ENCODE results near the gene LRFN5.
A peak's percentile ranks its signal among the peaks of the same experiment; 100 is the strongest.

The LRFN5 gene

GRCh38 chr14:41606282-41606531 lies 469 bp upstream of the LRFN5 start:
- Histone ChIP-seq H3K27me3 (ENCODE audit: control insufficient read depth in 1 of 2, insufficient read depth in 2 of 2, low read length in 2 of 2) (peaks cover 33 to 42% of the 10 kb centered on the region in 2 donors), H3K9ac (ENCODE audit: low read length in 2 of 2) (peak overlapping the region in 1 of 2 donors; percentile 67), H3K4me1 (ENCODE audit: control insufficient read depth, insufficient read depth, low read length) (peaks cover 23% of the 10 kb centered on the region)

GRCh38 chr14:41607304-41607775 lies 664 bp downstream of the LRFN5 start:
- no peaks in the 10 kb centered on the region for H3K9me3 ChIP-seq (ENCODE audit: control insufficient read depth in 2 of 2, low read length in 2 of 2)
- peaks cover 23% of the 10 kb centered on the region for H3K4me1 ChIP-seq (ENCODE audit: control insufficient read depth, insufficient read depth, low read length)
- H3K4me3 ChIP-seq (ENCODE audit: low read length in 2 of 2), result peak overlapping the region; percentile 77 to 78
- H3K27ac ChIP-seq (ENCODE audit: low read length), result no peak overlapping the region
- H3K9ac ChIP-seq (ENCODE audit: low read length in 2 of 2), result peak overlapping the region; percentile 35 to 42
- H3K36me3 ChIP-seq (ENCODE audit: control insufficient read depth in 2 of 2, insufficient read depth in 2 of 2, low read length in 2 of 2), result no peaks in the 10 kb centered on the region
- H3K27me3 ChIP-seq (ENCODE audit: control insufficient read depth in 1 of 2, insufficient read depth in 2 of 2, low read length in 2 of 2), result peaks cover 33 to 45% of the 10 kb centered on the region in 2 donors

More at GRCh38 chr14:41606282-41606531, 469 bp upstream of the LRFN5 start:
- peak overlapping the region; percentile 62 to 78 for H3K4me3 ChIP-seq (ENCODE audit: low read length in 2 of 2)
- H3K36me3 ChIP-seq (ENCODE audit: control insufficient read depth in 2 of 2, insufficient read depth in 2 of 2, low read length in 2 of 2), result no peaks in the 10 kb centered on the region
- H3K27ac ChIP-seq (ENCODE audit: low read length), result peak overlapping the region; percentile 55
- H3K9me3 ChIP-seq (ENCODE audit: control insufficient read depth in 2 of 2, low read length in 2 of 2), result no peaks in the 10 kb centered on the region

- H3K27me3 ChIP-seq (ENCODE audit: control insufficient read depth in 1 of 2, insufficient read depth in 2 of 2, low read length in 2 of 2), result peaks cover 33 to 45% of the 10 kb centered on the region in 2 donors
- no peak overlapping the region for H3K27ac ChIP-seq (ENCODE audit: low read length)
- no peak overlapping the region for H3K9ac ChIP-seq (ENCODE audit: low read length in 2 of 2)
- H3K4me3 ChIP-seq (ENCODE audit: low read length in 2 of 2), result peak overlapping the region; percentile 77 to 78
- H3K4me1 ChIP-seq (ENCODE audit: control insufficient read depth, insufficient read depth, low read length), result peaks cover 23% of the 10 kb centered on the region
- H3K36me3 ChIP-seq (ENCODE audit: control insufficient read depth in 2 of 2, insufficient read depth in 2 of 2, low read length in 2 of 2), result no peaks in the 10 kb centered on the region
- H3K9me3 ChIP-seq (ENCODE audit: control insufficient read depth in 2 of 2, low read length in 2 of 2), result no peaks in the 10 kb centered on the region
Observed at GRCh38 chr14:41607966-41608663, 1.4 kb downstream of the LRFN5 start.

- H3K4me1 ChIP-seq (ENCODE audit: control insufficient read depth, insufficient read depth, low read length), result peaks cover 23% of the 10 kb centered on the region
- H3K4me3 ChIP-seq (ENCODE audit: low read length in 2 of 2), result peak overlapping the region; percentile 44 to 78
- no peak overlapping the region for H3K9ac ChIP-seq (ENCODE audit: low read length in 2 of 2)
- H3K9me3 ChIP-seq (ENCODE audit: control insufficient read depth in 2 of 2, low read length in 2 of 2), result no peaks in the 10 kb centered on the region
- peaks cover 33 to 45% of the 10 kb centered on the region in 2 donors for H3K27me3 ChIP-seq (ENCODE audit: control insufficient read depth in 1 of 2, insufficient read depth in 2 of 2, low read length in 2 of 2)
- no peak overlapping the region for H3K27ac ChIP-seq (ENCODE audit: low read length)
- no peaks in the 10 kb centered on the region for H3K36me3 ChIP-seq (ENCODE audit: control insufficient read depth in 2 of 2, insufficient read depth in 2 of 2, low read length in 2 of 2)
Observed at GRCh38 chr14:41608681-41609390, 2.2 kb downstream of the LRFN5 start.

GRCh38 chr14:41609704-41610183 lies 3.1 kb downstream of the LRFN5 start:
- peak overlapping the region; percentile 7 to 78 for H3K4me3 ChIP-seq (ENCODE audit: low read length in 2 of 2)
- H3K27me3 ChIP-seq (ENCODE audit: control insufficient read depth in 1 of 2, insufficient read depth in 2 of 2, low read length in 2 of 2), result peaks cover 29 to 38% of the 10 kb centered on the region in 2 donors
- peaks cover 23% of the 10 kb centered on the region for H3K4me1 ChIP-seq (ENCODE audit: control insufficient read depth, insufficient read depth, low read length)
- no peak overlapping the region for H3K27ac ChIP-seq (ENCODE audit: low read length)
- H3K9me3 ChIP-seq (ENCODE audit: control insufficient read depth in 2 of 2, low read length in 2 of 2), result no peaks in the 10 kb centered on the region
- H3K36me3 ChIP-seq (ENCODE audit: control insufficient read depth in 2 of 2, insufficient read depth in 2 of 2, low read length in 2 of 2), result no peaks in the 10 kb centered on the region
- no peak overlapping the region for H3K9ac ChIP-seq (ENCODE audit: low read length in 2 of 2)

- Histone ChIP-seq H3K9me3 (ENCODE audit: control insufficient read depth in 2 of 2, low read length in 2 of 2) (no peaks in the 10 kb centered on the region), H3K27ac (ENCODE audit: low read length) (no peak overlapping the region), H3K27me3 (ENCODE audit: control insufficient read depth in 1 of 2, insufficient read depth in 2 of 2, low read length in 2 of 2) (peaks cover 0 to 4% of the 10 kb centered on the region in 2 donors), H3K4me1 (ENCODE audit: control insufficient read depth, insufficient read depth, low read length) (no peaks in the 10 kb centered on the region), H3K4me3 (ENCODE audit: low read length in 2 of 2) (no peak overlapping the region), H3K9ac (ENCODE audit: low read length in 2 of 2) (no peak overlapping the region), H3K36me3 (ENCODE audit: control insufficient read depth in 2 of 2, insufficient read depth in 2 of 2, low read length in 2 of 2) (no peaks in the 10 kb centered on the region)
Observed at GRCh38 chr14:41615011-41615595, 8.4 kb downstream of the LRFN5 start.

- H3K9ac ChIP-seq (ENCODE audit: low read length in 2 of 2), result no peak overlapping the region
- no peak overlapping the region for H3K4me3 ChIP-seq (ENCODE audit: low read length in 2 of 2)
- H3K27ac ChIP-seq (ENCODE audit: low read length), result no peak overlapping the region
Observed at GRCh38 chr14:41623736-41624135, 17.1 kb downstream of the LRFN5 start.

GRCh38 chr14:41629876-41630275 lies 23.2 kb downstream of the LRFN5 start:
- Histone ChIP-seq H3K9ac (ENCODE audit: low read length in 2 of 2) (no peak overlapping the region), H3K4me1 (ENCODE audit: control insufficient read depth, insufficient read depth, low read length) (no peaks in the 10 kb centered on the region), H3K27ac (ENCODE audit: low read length) (no peak overlapping the region), H3K27me3 (ENCODE audit: control insufficient read depth in 1 of 2, insufficient read depth in 2 of 2, low read length in 2 of 2) (no peaks in the 10 kb centered on the region), H3K9me3 (ENCODE audit: control insufficient read depth in 2 of 2, low read length in 2 of 2) (no peaks in the 10 kb centered on the region), H3K4me3 (ENCODE audit: low read length in 2 of 2) (no peak overlapping the region), H3K36me3 (ENCODE audit: control insufficient read depth in 2 of 2, insufficient read depth in 2 of 2, low read length in 2 of 2) (no peaks in the 10 kb centered on the region)

More at GRCh38 chr14:41623736-41624135, 17.1 kb downstream of the LRFN5 start:
- Histone ChIP-seq H3K36me3 (ENCODE audit: control insufficient read depth in 2 of 2, insufficient read depth in 2 of 2, low read length in 2 of 2) (no peaks in the 10 kb centered on the region), H3K27me3 (ENCODE audit: control insufficient read depth in 1 of 2, insufficient read depth in 2 of 2, low read length in 2 of 2) (no peaks in the 10 kb centered on the region), H3K4me1 (ENCODE audit: control insufficient read depth, insufficient read depth, low read length) (no peaks in the 10 kb centered on the region), H3K9me3 (ENCODE audit: control insufficient read depth in 2 of 2, low read length in 2 of 2) (no peaks in the 10 kb centered on the region)

GRCh38 chr14:41634286-41634685 lies 27.6 kb downstream of the LRFN5 start:
- Histone ChIP-seq H3K4me1 (ENCODE audit: control insufficient read depth, insufficient read depth, low read length) (no peaks in the 10 kb centered on the region), H3K27me3 (ENCODE audit: control insufficient read depth in 1 of 2, insufficient read depth in 2 of 2, low read length in 2 of 2) (no peaks in the 10 kb centered on the region), H3K9ac (ENCODE audit: low read length in 2 of 2) (no peak overlapping the region), H3K4me3 (ENCODE audit: low read length in 2 of 2) (no peak overlapping the region), H3K9me3 (ENCODE audit: control insufficient read depth in 2 of 2, low read length in 2 of 2) (no peaks in the 10 kb centered on the region), H3K27ac (ENCODE audit: low read length) (no peak overlapping the region), H3K36me3 (ENCODE audit: control insufficient read depth in 2 of 2, insufficient read depth in 2 of 2, low read length in 2 of 2) (no peaks in the 10 kb centered on the region)

GRCh38 chr14:41636492-41637392 lies 30.1 kb downstream of the LRFN5 start:
- H3K36me3 ChIP-seq (ENCODE audit: control insufficient read depth in 2 of 2, insufficient read depth in 2 of 2, low read length in 2 of 2), result no peaks in the 10 kb centered on the region

More at GRCh38 chr14:41636492-41637392, 30.1 kb downstream of the LRFN5 start:
- H3K9me3 ChIP-seq (ENCODE audit: control insufficient read depth in 2 of 2, low read length in 2 of 2), result no peaks in the 10 kb centered on the region
- no peak overlapping the region for H3K9ac ChIP-seq (ENCODE audit: low read length in 2 of 2)
- no peaks in the 10 kb centered on the region for H3K27me3 ChIP-seq (ENCODE audit: control insufficient read depth in 1 of 2, insufficient read depth in 2 of 2, low read length in 2 of 2)
- no peak overlapping the region for H3K27ac ChIP-seq (ENCODE audit: low read length)
- no peaks in the 10 kb centered on the region for H3K4me1 ChIP-seq (ENCODE audit: control insufficient read depth, insufficient read depth, low read length)
- H3K4me3 ChIP-seq (ENCODE audit: low read length in 2 of 2), result no peak overlapping the region

All from stomach smooth muscle (tissue), 2 donors.